Measurements from ENCODE around the gene PCSK6. TPM values are rescaled to one million over a fixed set of nuclear protein-coding genes. Genes with fewer than 3 reads are reported as not detected.

Gene PCSK6
- total RNA-seq, 1 donor from 2014 or later = 6.8 TPM

GRCh38 chr15:101326462-101327146 lies 162.9 kb downstream of the PCSK6 start:
- FAIRE-seq = peak; percentile 13
- H3K36me3 ChIP-seq (ENCODE audit: control insufficient read depth, insufficient read depth, low read length) = no peaks in the 10 kb centered on the region
- TF ChIP-seq CTCF (IDR thresholded peaks at IDR 0.05; ENCODE audit: insufficient read depth, low read length, severe bottlenecking) = no peak

GRCh38 chr15:101326026-101326315 lies 163.5 kb downstream of the PCSK6 start:
- H3K36me3 ChIP-seq (ENCODE audit: control insufficient read depth, insufficient read depth, low read length) = no peaks in the 10 kb centered on the region
- H3K4me3 ChIP-seq (ENCODE audit: low read depth, low read length) = no peak overlapping the region
- no peak for FAIRE-seq
- TF ChIP-seq CTCF (IDR thresholded peaks at IDR 0.05; ENCODE audit: insufficient read depth, low read length, severe bottlenecking) = no peak
- H3K27me3 ChIP-seq (ENCODE audit: control insufficient read depth, insufficient read depth, low read length) = peaks cover 3% of the 10 kb centered on the region
- DNase-seq (ENCODE audit: low read depth) = no peak

More at GRCh38 chr15:101326462-101327146, 162.9 kb downstream of the PCSK6 start:
- H3K27me3 ChIP-seq (ENCODE audit: control insufficient read depth, insufficient read depth, low read length) = peaks cover 1% of the 10 kb centered on the region
- DNase-seq (ENCODE audit: low read depth) = no peak
- H3K4me3 ChIP-seq (ENCODE audit: low read depth, low read length) = no peak overlapping the region

GRCh38 chr15:101325263-101326025 lies 164.1 kb downstream of the PCSK6 start:
- DNase-seq (ENCODE audit: low read depth) (no peak), FAIRE-seq (no peak)
- H3K27me3 ChIP-seq (ENCODE audit: control insufficient read depth, insufficient read depth, low read length) = peaks cover 6% of the 10 kb centered on the region
- no peak for TF ChIP-seq CTCF (IDR thresholded peaks at IDR 0.05; ENCODE audit: insufficient read depth, low read length, severe bottlenecking)
- H3K36me3 ChIP-seq (ENCODE audit: control insufficient read depth, insufficient read depth, low read length) = no peaks in the 10 kb centered on the region
- no peak overlapping the region for H3K4me3 ChIP-seq (ENCODE audit: low read depth, low read length)

GRCh38 chr15:101324524-101325177 lies 164.9 kb downstream of the PCSK6 start:
- DNase-seq (ENCODE audit: low read depth) (no peak), FAIRE-seq (no peak)
- H3K36me3 ChIP-seq (ENCODE audit: control insufficient read depth, insufficient read depth, low read length) = no peaks in the 10 kb centered on the region
- H3K4me3 ChIP-seq (ENCODE audit: low read depth, low read length) = no peak overlapping the region
- H3K27me3 ChIP-seq (ENCODE audit: control insufficient read depth, insufficient read depth, low read length) = peaks cover 6% of the 10 kb centered on the region
- no peak for TF ChIP-seq CTCF (IDR thresholded peaks at IDR 0.05; ENCODE audit: insufficient read depth, low read length, severe bottlenecking)

- H3K27me3 ChIP-seq (ENCODE audit: control insufficient read depth, insufficient read depth, low read length) = peaks cover 6% of the 10 kb centered on the region
- TF ChIP-seq CTCF (IDR thresholded peaks at IDR 0.05; ENCODE audit: insufficient read depth, low read length, severe bottlenecking) = no peak
- no peak for FAIRE-seq
- H3K4me3 ChIP-seq (ENCODE audit: low read depth, low read length) = no peak overlapping the region
- no peak for DNase-seq (ENCODE audit: low read depth)
- no peaks in the 10 kb centered on the region for H3K36me3 ChIP-seq (ENCODE audit: control insufficient read depth, insufficient read depth, low read length)
Observed at GRCh38 chr15:101323793-101324523, 165.5 kb downstream of the PCSK6 start.

Measured in bronchial epithelial cell (primary cell).